Measurements from ENCODE around the gene WFIKKN1. TPM values are rescaled to one million over a fixed set of nuclear protein-coding genes. Genes with fewer than 3 reads are reported as not detected.

WFIKKN1 gene
- total RNA-seq, 2 experiments from 2014 or later, result 0.47 to 1.2 TPM

DNA sequence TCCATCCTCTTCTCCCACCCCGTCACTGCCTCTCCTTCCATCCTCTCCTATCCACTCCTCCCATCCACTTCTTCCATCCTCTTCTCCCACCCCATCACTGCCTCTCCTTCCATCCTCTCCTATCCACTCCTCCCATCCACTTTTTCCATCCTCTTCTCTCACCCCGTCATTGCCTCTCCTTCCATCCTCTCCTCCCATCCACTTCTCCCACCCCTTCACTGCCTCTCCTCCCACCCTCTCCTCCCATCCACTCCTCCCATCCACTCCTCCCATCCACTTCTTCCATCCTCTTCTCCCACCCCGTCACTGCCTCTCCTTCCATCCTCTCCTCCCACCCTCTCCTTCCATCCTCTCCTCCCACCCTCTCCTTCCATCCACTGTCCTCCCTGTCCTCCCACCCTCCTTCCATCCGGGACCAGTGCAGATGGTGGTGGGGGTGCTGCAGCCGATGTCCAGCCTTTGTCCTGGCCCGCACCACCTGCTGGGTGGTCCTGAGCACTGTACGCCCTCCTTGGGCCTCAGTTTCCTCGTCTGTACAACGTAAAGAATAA, 1.1 kb downstream of the WFIKKN1 start:
- H2AFZ ChIP-seq (ENCODE audit: low read length), result no peak overlapping the region
- H3K27ac ChIP-seq (ENCODE audit: low read depth, low read length, poor library complexity, severe bottlenecking), result no peak overlapping the region
- no peak overlapping the region for H3K4me3 ChIP-seq (ENCODE audit: low read depth, low read length, poor library complexity, severe bottlenecking)
- H3K4me1 ChIP-seq (ENCODE audit: insufficient read depth, low read length, poor library complexity, severe bottlenecking), result peaks cover 7% of the 10 kb centered on the region
- no peaks in the 10 kb centered on the region for H4K20me1 ChIP-seq (ENCODE audit: insufficient read depth, low read length)
- ChIA-PET CTCF (ENCODE audit: unreplicated experiment) (no interaction called here), POLR2A (no interaction called here)
- peaks cover 8% of the 10 kb centered on the region; the same call in 1 of the 2 replicates for H3K36me3 ChIP-seq (ENCODE audit: insufficient read depth, low read length)
- no TSS peak for BruUV-seq (replicated peaks)
- intact Hi-C loops (cut with micrococcal nuclease; ENCODE audit: unreplicated experiment), result no loop called here
- TF ChIP-seq EZH2phosphoT487 (IDR thresholded peaks at IDR 0.05; ENCODE audit: borderline replicate concordance, low read depth, low read length) (no peak), CTCF (conservative IDR thresholded peaks at IDR 0.05; ENCODE audit: low read length) (no peak)
- H3K9me2 ChIP-seq (ENCODE audit: insufficient read depth, low read length), result no peaks in the 10 kb centered on the region
- peaks cover 8% of the 10 kb centered on the region; the same call in 1 of the 2 replicates for H3K79me2 ChIP-seq (ENCODE audit: insufficient read depth, low read depth, low read length)
- H3K4me2 ChIP-seq (ENCODE audit: low read length), result no peak overlapping the region
- DNase-seq (ENCODE audit: low spot score), result no peak
- no peaks in the 10 kb centered on the region for H3K9me3 ChIP-seq (ENCODE audit: low read length)

- intact Hi-C loops (cut with micrococcal nuclease; ENCODE audit: unreplicated experiment), result no loop called here
- BruUV-seq (replicated peaks), result no TSS peak
- H3K79me2 ChIP-seq (ENCODE audit: insufficient read depth, low read depth, low read length), result peaks cover 8% of the 10 kb centered on the region; the same call in 1 of the 2 replicates
- no peak overlapping the region for H2AFZ ChIP-seq (ENCODE audit: low read length)
- peaks cover 13% of the 10 kb centered on the region for H3K4me1 ChIP-seq (ENCODE audit: insufficient read depth, low read length, poor library complexity, severe bottlenecking)
- TF ChIP-seq CTCF (conservative IDR thresholded peaks at IDR 0.05; ENCODE audit: low read length), result no peak
- H3K4me2 ChIP-seq (ENCODE audit: low read length), result no peak overlapping the region
- peaks cover 8% of the 10 kb centered on the region; the same call in 1 of the 2 replicates for H3K36me3 ChIP-seq (ENCODE audit: insufficient read depth, low read length)
- H3K9me2 ChIP-seq (ENCODE audit: insufficient read depth, low read length), result no peaks in the 10 kb centered on the region
- no peaks in the 10 kb centered on the region for H3K9me3 ChIP-seq (ENCODE audit: low read length)
- H3K27ac ChIP-seq (ENCODE audit: low read depth, low read length, poor library complexity, severe bottlenecking), result no peak overlapping the region
- H3K4me3 ChIP-seq (ENCODE audit: low read depth, low read length, poor library complexity, severe bottlenecking), result no peak overlapping the region
- no peaks in the 10 kb centered on the region for H4K20me1 ChIP-seq (ENCODE audit: insufficient read depth, low read length)
- POLR2A ChIA-PET, result no interaction called here
- no peak for DNase-seq (ENCODE audit: low spot score)
- CTCF ChIA-PET (ENCODE audit: unreplicated experiment), result no interaction called here
Measured at GRCh38 chr16:632486-633335, 1.9 kb downstream of the WFIKKN1 start.
